ENCODE results near the gene VIPR2.

The VIPR2 gene

DNA sequence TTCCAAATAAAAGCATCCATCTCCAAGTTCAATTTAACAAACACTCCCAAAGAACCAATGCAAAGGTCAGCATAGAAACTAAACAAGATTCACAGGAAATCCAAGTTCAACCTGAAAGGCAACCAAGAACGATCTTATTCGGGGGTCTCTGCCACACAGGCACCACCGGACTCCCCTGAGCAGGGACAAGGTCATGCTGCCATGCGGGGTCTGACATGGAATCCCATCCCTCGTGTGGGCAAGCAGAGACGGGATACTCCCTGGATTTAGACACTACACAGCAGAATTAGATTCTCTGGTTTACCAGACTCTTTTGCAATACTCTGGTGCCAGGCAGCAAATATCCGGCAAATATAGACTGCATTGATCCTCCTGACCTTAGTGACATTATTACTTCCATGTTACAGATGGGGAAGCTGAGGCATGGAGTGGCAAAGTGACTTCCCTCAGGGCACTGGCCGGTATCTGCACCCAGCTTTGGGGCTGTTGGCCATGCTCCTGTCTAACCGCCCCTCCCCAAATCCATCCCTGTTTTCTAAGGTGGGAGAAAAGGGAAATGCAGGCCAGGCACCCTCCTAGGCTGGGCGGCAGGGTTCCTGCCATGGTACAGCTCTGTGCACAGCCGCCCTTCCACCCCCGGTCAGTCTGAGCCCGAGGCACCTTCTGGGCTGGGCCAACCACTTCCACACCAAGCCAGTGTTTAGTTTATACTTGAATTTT is 111.8 kb downstream of the VIPR2 start (continued):
- TF ChIP-seq ZC3H10 (CRISPR knock-in tag; IDR thresholded peaks at IDR 0.05) (no peak), ISL1 (CRISPR knock-in tag; IDR thresholded peaks at IDR 0.05) (no peak), ESRRG (CRISPR knock-in tag; IDR thresholded peaks at IDR 0.05) (no peak), OSR1 (CRISPR knock-in tag; IDR thresholded peaks at IDR 0.05) (no peak), TOX (CRISPR knock-in tag; IDR thresholded peaks at IDR 0.05; ENCODE audit: borderline replicate concordance) (no peak)
- TF ChIP-seq, protein P1, sequence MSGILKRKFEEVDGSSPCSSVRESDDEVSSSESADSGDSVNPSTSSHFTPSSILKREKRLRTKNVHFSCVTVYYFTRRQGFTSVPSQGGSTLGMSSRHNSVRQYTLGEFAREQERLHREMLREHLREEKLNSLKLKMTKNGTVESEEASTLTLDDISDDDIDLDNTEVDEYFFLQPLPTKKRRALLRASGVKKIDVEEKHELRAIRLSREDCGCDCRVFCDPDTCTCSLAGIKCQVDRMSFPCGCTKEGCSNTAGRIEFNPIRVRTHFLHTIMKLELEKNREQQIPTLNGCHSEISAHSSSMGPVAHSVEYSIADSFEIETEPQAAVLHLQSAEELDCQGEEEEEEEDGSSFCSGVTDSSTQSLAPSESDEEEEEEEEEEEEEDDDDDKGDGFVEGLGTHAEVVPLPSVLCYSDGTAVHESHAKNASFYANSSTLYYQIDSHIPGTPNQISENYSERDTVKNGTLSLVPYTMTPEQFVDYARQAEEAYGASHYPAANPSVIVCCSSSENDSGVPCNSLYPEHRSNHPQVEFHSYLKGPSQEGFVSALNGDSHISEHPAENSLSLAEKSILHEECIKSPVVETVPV (CRISPR knock-in tag; IDR thresholded peaks at IDR 0.05), result no peak
- TF ChIP-seq, protein P2, sequence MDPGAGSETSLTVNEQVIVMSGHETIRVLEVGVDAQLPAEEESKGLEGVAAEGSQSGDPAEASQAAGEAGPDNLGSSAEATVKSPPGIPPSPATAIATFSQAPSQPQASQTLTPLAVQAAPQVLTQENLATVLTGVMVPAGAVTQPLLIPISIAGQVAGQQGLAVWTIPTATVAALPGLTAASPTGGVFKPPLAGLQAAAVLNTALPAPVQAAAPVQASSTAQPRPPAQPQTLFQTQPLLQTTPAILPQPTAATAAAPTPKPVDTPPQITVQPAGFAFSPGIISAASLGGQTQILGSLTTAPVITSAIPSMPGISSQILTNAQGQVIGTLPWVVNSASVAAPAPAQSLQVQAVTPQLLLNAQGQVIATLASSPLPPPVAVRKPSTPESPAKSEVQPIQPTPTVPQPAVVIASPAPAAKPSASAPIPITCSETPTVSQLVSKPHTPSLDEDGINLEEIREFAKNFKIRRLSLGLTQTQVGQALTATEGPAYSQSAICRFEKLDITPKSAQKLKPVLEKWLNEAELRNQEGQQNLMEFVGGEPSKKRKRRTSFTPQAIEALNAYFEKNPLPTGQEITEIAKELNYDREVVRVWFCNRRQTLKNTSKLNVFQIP (CRISPR knock-in tag; IDR thresholded peaks at IDR 0.05; ENCODE audit: borderline replicate concordance, low read depth), result no peak

DNA sequence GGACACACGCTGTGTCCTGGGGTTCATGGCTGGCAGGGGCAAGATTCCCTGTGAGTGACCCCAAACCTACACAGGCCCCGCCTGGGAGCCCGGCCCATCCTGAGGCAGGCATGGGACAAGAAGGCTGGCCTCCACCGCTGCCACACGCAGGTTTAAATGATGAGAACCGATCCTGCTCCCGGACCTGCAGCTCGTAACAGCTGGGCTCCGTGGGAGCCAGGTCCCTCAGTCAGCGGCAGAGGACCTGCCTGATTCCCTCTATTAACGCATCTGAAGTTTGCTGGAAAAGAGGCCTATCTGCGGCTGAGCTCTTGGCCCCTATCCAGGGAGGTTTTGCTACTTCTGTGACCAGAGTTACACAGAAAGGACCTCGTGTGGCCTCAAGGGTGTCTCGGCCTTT is 112.3 kb downstream of the VIPR2 start:
- ATAC-seq, result no peak
- no peak for TF ChIP-seq GLIS3 (CRISPR knock-in tag; IDR thresholded peaks at IDR 0.05)
- TF ChIP-seq, protein P1 (CRISPR knock-in tag; IDR thresholded peaks at IDR 0.05), result no peak
- TF ChIP-seq, protein P3, sequence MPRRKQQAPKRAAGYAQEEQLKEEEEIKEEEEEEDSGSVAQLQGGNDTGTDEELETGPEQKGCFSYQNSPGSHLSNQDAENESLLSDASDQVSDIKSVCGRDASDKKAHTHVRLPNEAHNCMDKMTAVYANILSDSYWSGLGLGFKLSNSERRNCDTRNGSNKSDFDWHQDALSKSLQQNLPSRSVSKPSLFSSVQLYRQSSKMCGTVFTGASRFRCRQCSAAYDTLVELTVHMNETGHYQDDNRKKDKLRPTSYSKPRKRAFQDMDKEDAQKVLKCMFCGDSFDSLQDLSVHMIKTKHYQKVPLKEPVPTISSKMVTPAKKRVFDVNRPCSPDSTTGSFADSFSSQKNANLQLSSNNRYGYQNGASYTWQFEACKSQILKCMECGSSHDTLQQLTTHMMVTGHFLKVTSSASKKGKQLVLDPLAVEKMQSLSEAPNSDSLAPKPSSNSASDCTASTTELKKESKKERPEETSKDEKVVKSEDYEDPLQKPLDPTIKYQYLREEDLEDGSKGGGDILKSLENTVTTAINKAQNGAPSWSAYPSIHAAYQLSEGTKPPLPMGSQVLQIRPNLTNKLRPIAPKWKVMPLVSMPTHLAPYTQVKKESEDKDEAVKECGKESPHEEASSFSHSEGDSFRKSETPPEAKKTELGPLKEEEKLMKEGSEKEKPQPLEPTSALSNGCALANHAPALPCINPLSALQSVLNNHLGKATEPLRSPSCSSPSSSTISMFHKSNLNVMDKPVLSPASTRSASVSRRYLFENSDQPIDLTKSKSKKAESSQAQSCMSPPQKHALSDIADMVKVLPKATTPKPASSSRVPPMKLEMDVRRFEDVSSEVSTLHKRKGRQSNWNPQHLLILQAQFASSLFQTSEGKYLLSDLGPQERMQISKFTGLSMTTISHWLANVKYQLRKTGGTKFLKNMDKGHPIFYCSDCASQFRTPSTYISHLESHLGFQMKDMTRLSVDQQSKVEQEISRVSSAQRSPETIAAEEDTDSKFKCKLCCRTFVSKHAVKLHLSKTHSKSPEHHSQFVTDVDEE (CRISPR knock-in tag; IDR thresholded peaks at IDR 0.05), result no peak
- no peak for TF ChIP-seq ISL1 (CRISPR knock-in tag; IDR thresholded peaks at IDR 0.05)
- TF ChIP-seq ZNF565 (CRISPR knock-in tag; conservative IDR thresholded peaks at IDR 0.05; ENCODE audit: low read depth), result no peak
- TF ChIP-seq ZFP3 (CRISPR knock-in tag; IDR thresholded peaks at IDR 0.05), result no peak
- TF ChIP-seq ESRRG (CRISPR knock-in tag; IDR thresholded peaks at IDR 0.05), result no peak
- TF ChIP-seq ZNF8 (CRISPR knock-in tag; IDR thresholded peaks at IDR 0.05), result no peak
- TF ChIP-seq ZNF70 (CRISPR knock-in tag; IDR thresholded peaks at IDR 0.05), result no peak
- no peak for TF ChIP-seq RARB (CRISPR knock-in tag; IDR thresholded peaks at IDR 0.05)
- TF ChIP-seq TOX (CRISPR knock-in tag; IDR thresholded peaks at IDR 0.05; ENCODE audit: borderline replicate concordance), result no peak
- no peak for TF ChIP-seq SNAI2 (CRISPR knock-in tag; IDR thresholded peaks at IDR 0.05)
- no peak for TF ChIP-seq ZFP30 (CRISPR knock-in tag; IDR thresholded peaks at IDR 0.05)
- TF ChIP-seq, protein P4, sequence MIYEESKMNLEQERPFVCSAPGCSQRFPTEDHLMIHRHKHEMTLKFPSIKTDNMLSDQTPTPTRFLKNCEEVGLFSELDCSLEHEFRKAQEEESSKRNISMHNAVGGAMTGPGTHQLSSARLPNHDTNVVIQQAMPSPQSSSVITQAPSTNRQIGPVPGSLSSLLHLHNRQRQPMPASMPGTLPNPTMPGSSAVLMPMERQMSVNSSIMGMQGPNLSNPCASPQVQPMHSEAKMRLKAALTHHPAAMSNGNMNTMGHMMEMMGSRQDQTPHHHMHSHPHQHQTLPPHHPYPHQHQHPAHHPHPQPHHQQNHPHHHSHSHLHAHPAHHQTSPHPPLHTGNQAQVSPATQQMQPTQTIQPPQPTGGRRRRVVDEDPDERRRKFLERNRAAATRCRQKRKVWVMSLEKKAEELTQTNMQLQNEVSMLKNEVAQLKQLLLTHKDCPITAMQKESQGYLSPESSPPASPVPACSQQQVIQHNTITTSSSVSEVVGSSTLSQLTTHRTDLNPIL (CRISPR knock-in tag; IDR thresholded peaks at IDR 0.05; ENCODE audit: low read depth), result no peak
- no peak for TF ChIP-seq PPARA (CRISPR knock-in tag; IDR thresholded peaks at IDR 0.05; ENCODE audit: borderline replicate concordance)
- TF ChIP-seq OSR1 (CRISPR knock-in tag; IDR thresholded peaks at IDR 0.05), result no peak
- TF ChIP-seq CSDC2 (CRISPR knock-in tag; IDR thresholded peaks at IDR 0.05), result no peak
- no peak for TF ChIP-seq BACH2 (CRISPR knock-in tag; IDR thresholded peaks at IDR 0.05; ENCODE audit: borderline replicate concordance)

DNA sequence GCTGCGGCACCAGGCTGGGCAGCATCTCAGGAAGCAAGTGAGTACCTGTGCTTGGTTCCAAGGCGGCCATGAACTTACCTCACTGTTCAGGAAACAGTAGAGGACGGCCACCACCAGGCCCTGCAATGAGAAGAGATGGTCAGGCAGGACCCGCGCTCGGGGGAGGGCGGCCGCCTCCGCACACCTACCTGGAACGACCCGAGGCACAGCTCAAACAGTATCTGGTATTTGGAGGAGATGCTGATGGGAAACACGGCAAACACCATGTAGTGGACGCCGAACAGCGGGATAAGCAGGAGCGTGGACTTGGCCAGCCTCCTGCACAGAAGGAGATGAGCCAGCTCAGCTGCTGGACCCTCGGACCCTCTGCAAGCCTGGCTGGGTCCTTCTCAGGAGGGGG is 112.9 kb downstream of the VIPR2 start:
- TF ChIP-seq CSDC2 (CRISPR knock-in tag; IDR thresholded peaks at IDR 0.05), result no peak
- TF ChIP-seq BACH2 (CRISPR knock-in tag; IDR thresholded peaks at IDR 0.05; ENCODE audit: borderline replicate concordance), result no peak
- no peak for TF ChIP-seq ESRRG (CRISPR knock-in tag; IDR thresholded peaks at IDR 0.05)
- no peak for ATAC-seq
